K562 (cell line): Measurements from ENCODE around the gene MFNG. TPM values are rescaled to one million over a fixed set of nuclear protein-coding genes. Genes with fewer than 3 reads are reported as not detected.

ENCODE experiments used
- ATAC-seq: fragments of 200-7000 bp; cut with Tn5 transposase; 3 replicates; pipeline ENCODE4 v1.9.1; 2020; ENCODE audit warnings: moderate library complexity
- BruUV-seq: library from RNA; stranded (reverse); fragments of 400-500 nt; replicated peaks from 2 replicates; lab custom pipeline; 2021; lab: Mats Ljungman, UMichigan
- CTCF ChIA-PET: fragments of 300-600 bp; formaldehyde crosslinking; extraction: SDS; loops from one replicate; lab custom pipeline; 2021; ENCODE audit warnings: low intra/inter-chr PET ratio; lab: Yijun Ruan, JAX
- POLR2A ChIA-PET: fragments of 300-600, 350-650 bp; sonication (Branson Sonifier 250); formaldehyde crosslinking; extraction: SDS; loops from one replicate; lab custom pipeline; 2021; ENCODE audit warnings: antibody characterized with exemption, inconsistent platforms; lab: Yijun Ruan, JAX
- DNase-seq, 4 experiments: peaks; one replicate each; pipeline versions ENCODE4 v3.0.0 to v3.0.0-alpha.2; 2011 to 2018; ENCODE audit warnings: low spot score in 3 of 4, mixed read lengths in 3 of 4; ENCODE audit errors: extremely low read depth in 1 of 4
- FAIRE-seq: peaks from 2 replicates; lab custom pipeline; 2011; peaks lifted over from hg19 to GRCh38; lab: Jason Lieb, UNC
- H2AFZ ChIP-seq: 2 replicates; pipeline ENCODE4 v1.6.0; 2011; ENCODE audit warnings: low read depth, low read length, control low read depth, inconsistent platforms
- H3K27ac ChIP-seq: fragments of 200-600 bp; 3 replicates; pipeline ENCODE4 v1.8.0; 2011; ENCODE audit warnings: low read depth, mild to moderate bottlenecking, control low read depth, inconsistent platforms, low read length, moderate library complexity, mixed read lengths; ENCODE audit errors: extremely low read depth
- H3K27me3 ChIP-seq, 2 experiments: fragments of 300-600 bp in 1 of 2; 2 replicates in 1 of 2; 3 replicates in 1 of 2; pipeline versions ENCODE4 v1.6.0 to v1.8.0; 2011; ENCODE audit warnings: inconsistent platforms in 2 of 2, low read length in 2 of 2, mild to moderate bottlenecking in 1 of 2, mixed read lengths in 1 of 2, moderate library complexity in 1 of 2; ENCODE audit not compliant: control insufficient read depth in 2 of 2, insufficient read depth in 2 of 2
- H3K36me3 ChIP-seq: fragments of 300-600 bp; 3 replicates; pipeline ENCODE4 v1.8.0; 2011; ENCODE audit warnings: mild to moderate bottlenecking, low read length, inconsistent platforms; ENCODE audit not compliant: control insufficient read depth, insufficient read depth
- H3K4me1 ChIP-seq, 2 experiments: fragments of 200-600 bp in 1 of 2; replicated peaks in 1 of 2; 2 replicates in 1 of 2; 3 replicates in 1 of 2; pipeline versions ENCODE4 v1.5.1 to v1.8.0; 2011; ENCODE audit warnings: inconsistent platforms in 2 of 2, low read length in 2 of 2, mild to moderate bottlenecking in 1 of 2, mixed read lengths in 1 of 2, moderate library complexity in 1 of 2; ENCODE audit not compliant: control insufficient read depth in 2 of 2, insufficient read depth in 2 of 2
- H3K4me2 ChIP-seq: 2 replicates; pipeline ENCODE4 v1.6.1; 2011; ENCODE audit warnings: low read length, control low read depth, inconsistent platforms, mixed read lengths; ENCODE audit not compliant: insufficient read depth
- H3K4me3 ChIP-seq: fragments of 200-600 bp; sonication (generic), shearing (Covaris generic); 2 replicates; pipeline ENCODE4 v1.5.1; 2016; ENCODE audit warnings: control low read depth, inconsistent platforms
- H3K79me2 ChIP-seq: fragments of 200-600 bp; 3 replicates; pipeline ENCODE4 v1.8.0; 2011; ENCODE audit warnings: low read length, inconsistent platforms; ENCODE audit not compliant: control insufficient read depth, insufficient read depth
- H3K9ac ChIP-seq, 2 experiments: 2 replicates each; pipeline versions ENCODE4 v1.6.0 to v1.6.1; 2011; ENCODE audit warnings: low read depth in 2 of 2, low read length in 2 of 2, control low read depth in 1 of 2, inconsistent platforms in 1 of 2, mild to moderate bottlenecking in 1 of 2, mixed read lengths in 1 of 2; ENCODE audit not compliant: insufficient read depth in 1 of 2
- H3K9me1 ChIP-seq: one replicate; pipeline ENCODE4 v1.6.0; 2011; ENCODE audit warnings: inconsistent platforms, mild to moderate bottlenecking, low read length, moderate library complexity; ENCODE audit not compliant: control insufficient read depth, insufficient read depth
- H3K9me3 ChIP-seq: replicated peaks from 2 replicates; pipeline ENCODE4 v1.5.1; 2011; ENCODE audit warnings: low read depth, low read length, inconsistent platforms; ENCODE audit not compliant: control insufficient read depth, insufficient read depth
- H4K20me1 ChIP-seq: replicated peaks from 2 replicates; pipeline ENCODE4 v1.6.1; 2011; ENCODE audit warnings: low read length, inconsistent platforms, mixed read lengths; ENCODE audit not compliant: control insufficient read depth, insufficient read depth
- DIDO1 ChIP-seq: fragments of 450-650 bp; IDR thresholded peaks from 2 replicates; pipeline ENCODE4 v1.6.1; 2016; ENCODE audit warnings: low read depth, missing biosample characterization, missing genetic modification characterization
- MAFF ChIP-seq: IDR thresholded peaks from 2 replicates; pipeline ENCODE4 v1.6.1; 2012; ENCODE audit warnings: low read length, improper control_type of control experiment
- PYGO2 ChIP-seq: fragments of 450-650 bp; IDR thresholded peaks from 2 replicates; pipeline ENCODE4 v1.6.1; 2016; ENCODE audit warnings: mild to moderate bottlenecking, missing genetic modification characterization, moderate library complexity, missing compliant biosample characterization
- REST ChIP-seq, 2 experiments: fragments of 450-650 bp; formaldehyde crosslinking in 1 of 2; IDR thresholded peaks; 2 replicates each; pipeline versions ENCODE4 v1.4.0 to v1.6.1; 2014 to 2020; ENCODE audit warnings: mild to moderate bottlenecking in 2 of 2, borderline replicate concordance in 1 of 2, low read depth in 1 of 2
- SP1 ChIP-seq: sonication (generic); formaldehyde crosslinking; IDR thresholded peaks from 2 replicates; pipeline ENCODE4 v1.8.1; 2022; ENCODE audit warnings: mild to moderate bottlenecking, missing genetic modification reagents
- SREBF2 ChIP-seq: sonication (generic); formaldehyde crosslinking; IDR thresholded peaks from 2 replicates; pipeline ENCODE4 v1.4.0; 2020; ENCODE audit warnings: mild to moderate bottlenecking, missing genetic modification reagents
- ZNF224 ChIP-seq: sonication (generic); formaldehyde crosslinking; IDR thresholded peaks from 2 replicates; pipeline ENCODE4 v1.8.0; 2022; ENCODE audit warnings: mild to moderate bottlenecking, missing genetic modification reagents
- ZNF3 ChIP-seq: fragments of 250-450 bp; sonication (Bioruptor Pico); IDR thresholded peaks from 2 replicates; pipeline ENCODE4 v1.5.0; 2021; ENCODE audit warnings: mild to moderate bottlenecking, moderate library complexity
- whole genome bisulfite sequencing: fragments of 100-300 bp; shearing (Covaris generic); methylation state at CpG from one replicate; pipeline ENCODE4 v1.1.6; 2016; ENCODE audit warnings: low coverage, mixed read lengths; ENCODE audit not compliant: insufficient coverage; ENCODE audit errors: missing lambda C conversion rate; 5-methylcytosine and 5-hydroxymethylcytosine counted together
- in situ Hi-C: fragments of 300-500 bp; cut with MboI; formaldehyde crosslinking; loops from 4 replicates; pipeline ENCODE4 v1.15.0; 2018; ENCODE audit warnings: inconsistent platforms, mixed read lengths
- intact Hi-C: fragments of 100-400 bp; cut with micrococcal nuclease; formaldehyde crosslinking; loops from 2 replicates; pipeline ENCODE4 v1.14.2; 2022
- polyA plus RNA-seq, 8 experiments: library from polyadenylated mRNA; depleted of rRNA in 4 of 8; stranded (reverse) in 5 of 8; unstranded in 3 of 8; fragments of >200 nt; fragmentation: Nextera tagmentation in 2 of 8; fragmentation: Illumina TruSeq in 1 of 8; extraction: Ambion mirVana in 2 of 8; extraction: Trizol in 1 of 8; gene quantifications; 2 replicates each; pipeline versions ENCODE4 v1.2.1 to v1.2.3, GENCODE V29; 2011 to 2014; ENCODE audit warnings: inconsistent platforms in 1 of 8, missing spikeins in 1 of 8
- total RNA-seq, 7 experiments: library from RNA; depleted of rRNA in 6 of 7; stranded (reverse); fragments of >200 nt in 6 of 7; fragmentation: Illumina TruSeq in 2 of 7; extraction: Trizol in 2 of 7; gene quantifications; 2 replicates each; pipeline versions ENCODE4 v1.2.1 to v1.2.3, GENCODE V29; 2011 to 2021; ENCODE audit warnings: low replicate concordance in 1 of 7

The MFNG gene
- total and polyA plus RNA-seq, 9 of the 15 experiments (the other 6 are each of a cell fraction or from before 2014, with no cell fraction given) = 0.13 to 0.73 (median 0.38) TPM; not detected in 4

DNA sequence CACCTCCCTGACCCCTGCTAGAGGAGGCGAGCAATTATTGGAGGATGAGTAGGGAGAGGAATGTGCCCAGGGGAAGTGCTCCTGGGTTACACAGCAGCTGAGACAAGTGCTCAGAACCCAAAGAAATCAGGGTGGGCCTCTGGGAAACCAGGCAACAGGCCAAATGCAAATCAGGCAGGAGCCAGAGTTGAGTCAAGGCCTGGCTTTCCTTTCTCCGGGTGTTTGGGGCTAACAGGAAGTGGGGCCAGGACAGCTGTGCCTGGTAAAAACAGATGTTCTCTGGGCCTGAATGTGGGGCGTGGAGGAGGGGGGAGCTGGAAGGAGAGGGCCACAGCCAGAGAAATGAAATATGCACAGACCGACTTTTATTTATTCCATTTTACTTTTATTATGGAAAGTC lies 22.0 kb downstream of the MFNG start:
- Histone ChIP-seq H3K4me3 (no peak overlapping the region), H3K4me1 (no peaks in the 10 kb centered on the region), H3K9me1 (no peaks in the 10 kb centered on the region), H3K27me3 (peaks cover 0 to 35% of the 10 kb centered on the region in 2 experiments; a peak in 2 of 5 replicates), H3K79me2 (no peaks in the 10 kb centered on the region), H3K27ac (no peak overlapping the region), H3K4me2 (no peak overlapping the region), H4K20me1 (no peaks in the 10 kb centered on the region), H3K9ac (no peak overlapping the region), H3K36me3 (no peaks in the 10 kb centered on the region), H2AFZ (no peak overlapping the region), H3K9me3 (no peaks in the 10 kb centered on the region)
- no peak for TF ChIP-seq SP1 (CRISPR knock-in tag)
- TF ChIP-seq PYGO2 (tag) = no peak
- 0% methylated on average over 3 of the region's 4 CpGs for WGBS
- ChIA-PET CTCF (interaction anchor here (0.6 kb wide), 1 partner anchor 184 kb away, joined by 3 read pairs; no protein-coding TSS in a partner anchor), POLR2A (interaction anchor here (0.9 kb wide), 1 partner anchor 16 kb away, joined by 3 read pairs; no protein-coding TSS in a partner anchor)
- no peak for DNase-seq
- FAIRE-seq = no peak
- no peak for ATAC-seq
- in situ Hi-C loops = no loop called here
- BruUV-seq = no TSS peak
- intact Hi-C loops = no loop called here

DNA sequence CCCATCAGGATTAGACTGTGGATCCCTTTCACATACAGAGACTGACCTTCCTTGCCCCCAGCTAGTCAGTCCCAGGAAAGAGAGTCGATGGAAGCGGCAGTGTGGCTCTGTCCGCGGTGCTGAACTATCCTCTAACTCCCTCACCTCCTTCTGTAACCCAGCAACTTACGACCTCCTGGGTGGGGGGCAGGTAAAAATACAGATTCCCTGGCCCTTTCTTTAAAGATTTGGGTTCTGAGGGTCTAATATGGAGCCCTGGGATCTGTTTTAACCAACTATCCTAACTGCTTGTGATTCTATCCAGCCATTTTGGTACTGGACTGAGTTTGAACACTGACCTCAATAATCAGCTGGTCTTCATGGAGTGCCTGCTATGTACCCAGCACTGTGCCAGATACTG lies 23.2 kb downstream of the MFNG start:
- no TSS peak for BruUV-seq
- in situ Hi-C loops (no loop called here), intact Hi-C loops (no loop called here)
- peak; percentile 61; the same call in 2 of the 3 replicates for ATAC-seq
- H3K79me2 ChIP-seq = no peaks in the 10 kb centered on the region
- CTCF ChIA-PET = no interaction called here
- no peak overlapping the region for H3K4me2 ChIP-seq
- H3K27me3 ChIP-seq = peaks cover 0 to 27% of the 10 kb centered on the region in 2 experiments; a peak in 2 of 5 replicates
- POLR2A ChIA-PET = interaction anchor here (0.6 to 1.2 kb wide), 3 partner anchors 9 to 203 kb away, joined by 5 to 6 read pairs (median 5); no protein-coding TSS in a partner anchor
- no peak overlapping the region for H3K9ac ChIP-seq
- H3K27ac ChIP-seq = no peak overlapping the region
- no peak overlapping the region for H3K4me3 ChIP-seq
- no peaks in the 10 kb centered on the region for H4K20me1 ChIP-seq
- H3K9me1 ChIP-seq = no peaks in the 10 kb centered on the region
- DNase-seq = peak in 3 of 4 experiments; percentile 36 to 40 (median 37)
- no peaks in the 10 kb centered on the region for H3K4me1 ChIP-seq
- no peaks in the 10 kb centered on the region for H3K36me3 ChIP-seq
- no peak overlapping the region for H2AFZ ChIP-seq
- FAIRE-seq = no peak
- 0% methylated on average over 5 of the region's 5 CpGs for WGBS
- H3K9me3 ChIP-seq = no peaks in the 10 kb centered on the region
- TF ChIP-seq SREBF2 (CRISPR knock-in tag) = no peak
- no peak for TF ChIP-seq ZNF3 (CRISPR knock-in tag)
- no peak for TF ChIP-seq MAFF
- no peak for TF ChIP-seq ZNF224 (CRISPR knock-in tag)
- no peak for TF ChIP-seq DIDO1
- TF ChIP-seq REST (IDR thresholded peaks at IDR 0.05; ENCODE audit: borderline replicate concordance) = peak; percentile 97
- peak; percentile 93 for TF ChIP-seq REST (CRISPR knock-in tag; IDR thresholded peaks at IDR 0.05; ENCODE audit: low read depth)
